HepG2 (cell line): ENCODE data around the gene PDE4C. TPM values are rescaled to one million over a fixed set of nuclear protein-coding genes. Genes with fewer than 3 reads are reported as not detected.

Experiments
- ATAC-seq: fragments of 200-7000 bp; cut with Tn5 transposase; 3 replicates; pipeline ENCODE4 v1.9.1; 2020; ENCODE audit warnings: mild to moderate bottlenecking, moderate library complexity
- BruUV-seq: library from RNA; stranded (reverse); fragments of 400-500 nt; replicated peaks from 2 replicates; lab custom pipeline; 2021; lab: Mats Ljungman, UMichigan
- CTCF ChIA-PET: fragments of 300-600 bp; formaldehyde crosslinking; extraction: SDS; loops from one replicate; lab custom pipeline; 2021; ENCODE audit warnings: low total read pairs, inconsistent platforms, low intra/inter-chr PET ratio; lab: Yijun Ruan, JAX
- POLR2A ChIA-PET: fragments of 350-600 bp; sonication (Branson Sonifier 250); formaldehyde crosslinking; loops from one replicate; lab custom pipeline; 2020; ENCODE audit warnings: antibody characterized with exemption, inconsistent platforms; lab: Yijun Ruan, JAX
- DNase-seq: peaks from one replicate; pipeline ENCODE4 v3.0.0-alpha.2; 2015; ENCODE audit warnings: low spot score
- FAIRE-seq: peaks from 3 replicates; lab custom pipeline; 2011; peaks lifted over from hg19 to GRCh38; lab: Jason Lieb, UNC
- H2AFZ ChIP-seq: one replicate; pipeline ENCODE4 v1.6.1; 2011; ENCODE audit warnings: low read length, inconsistent platforms
- H3K27ac ChIP-seq: fragments of 300-600 bp; 3 replicates; pipeline ENCODE4 v1.8.0; 2011; ENCODE audit warnings: mixed run types, mild to moderate bottlenecking, mixed read lengths, low read length, inconsistent platforms; ENCODE audit not compliant: insufficient read depth; ENCODE audit errors: extremely low read length
- H3K27me3 ChIP-seq, 2 experiments: fragments of 200-600 bp in 1 of 2; 2 replicates in 1 of 2; 3 replicates in 1 of 2; pipeline versions ENCODE4 v1.6.0 to v1.8.0; 2011; ENCODE audit warnings: low read length in 2 of 2, mild to moderate bottlenecking in 2 of 2, moderate library complexity in 2 of 2, inconsistent platforms in 1 of 2; ENCODE audit not compliant: insufficient read depth in 2 of 2, control insufficient read depth in 1 of 2
- H3K36me3 ChIP-seq, 2 experiments: fragments of 200-600 bp in 1 of 2; replicated peaks in 1 of 2; 2 replicates in 1 of 2; 3 replicates in 1 of 2; pipeline versions ENCODE4 v1.5.1 to v1.8.0; 2011; ENCODE audit warnings: low read length in 2 of 2, inconsistent platforms in 1 of 2; ENCODE audit not compliant: insufficient read depth in 2 of 2, control insufficient read depth in 1 of 2
- H3K4me1 ChIP-seq: 2 replicates; pipeline ENCODE4 v1.5.1; 2012; ENCODE audit warnings: low read length, inconsistent platforms; ENCODE audit not compliant: insufficient read depth
- H3K4me2 ChIP-seq: 2 replicates; pipeline ENCODE4 v1.6.0; 2011; ENCODE audit warnings: low read depth, low read length, inconsistent platforms
- H3K4me3 ChIP-seq, 3 experiments: fragments of 200-600 bp in 1 of 3; sonication (generic), shearing (Covaris generic) in 1 of 3; replicated peaks in 1 of 3; 2 replicates each; pipeline ENCODE4 v1.5.1; 2011 to 2016; ENCODE audit warnings: low read length in 3 of 3, inconsistent platforms in 2 of 3, low read depth in 2 of 3, mild to moderate bottlenecking in 2 of 3, control low read depth in 1 of 3, mixed read lengths in 1 of 3; ENCODE audit not compliant: insufficient read depth in 1 of 3
- H3K79me2 ChIP-seq: one replicate; pipeline ENCODE4 v1.6.1; 2011; ENCODE audit warnings: low read length, inconsistent platforms; ENCODE audit not compliant: insufficient read depth
- H3K9ac ChIP-seq: 2 replicates; pipeline ENCODE4 v1.6.0; 2011; ENCODE audit warnings: mild to moderate bottlenecking, low read depth, low read length, inconsistent platforms; ENCODE audit not compliant: insufficient read depth
- H3K9me3 ChIP-seq: 2 replicates; pipeline ENCODE4 v1.5.1; 2012; ENCODE audit warnings: mild to moderate bottlenecking, low read length
- H4K20me1 ChIP-seq: 2 replicates; pipeline ENCODE4 v1.6.0; 2011; ENCODE audit warnings: inconsistent platforms, mild to moderate bottlenecking, low read length, moderate library complexity; ENCODE audit not compliant: insufficient read depth
- DMAP1 ChIP-seq: IDR thresholded peaks from 2 replicates; pipeline ENCODE4 v1.6.1; 2016
- IKZF5 ChIP-seq: IDR thresholded peaks from 2 replicates; pipeline ENCODE4 v1.6.1; 2018; ENCODE audit warnings: missing genetic modification reagents, mild to moderate bottlenecking, missing compliant biosample characterization
- MTERF4 ChIP-seq: sonication (generic); formaldehyde crosslinking; IDR thresholded peaks from 2 replicates; pipeline ENCODE4 v1.8.0; 2023; ENCODE audit warnings: mild to moderate bottlenecking, missing genetic modification reagents
- PRDM15 ChIP-seq: sonication (generic); formaldehyde crosslinking; IDR thresholded peaks from 2 replicates; pipeline ENCODE4 v1.4.0; 2020; ENCODE audit warnings: missing genetic modification reagents
- YEATS4 ChIP-seq: sonication (generic); formaldehyde crosslinking; IDR thresholded peaks from 2 replicates; pipeline ENCODE4 v1.4.0; 2020; ENCODE audit warnings: missing genetic modification reagents, borderline replicate concordance
- ZBED4 ChIP-seq: sonication (generic); formaldehyde crosslinking; IDR thresholded peaks from 2 replicates; pipeline ENCODE4 v1.4.0; 2020; ENCODE audit warnings: missing genetic modification reagents, borderline replicate concordance
- ZFP90 ChIP-seq: sonication (generic); formaldehyde crosslinking; IDR thresholded peaks from 2 replicates; pipeline ENCODE4 v1.8.0; 2022; ENCODE audit warnings: missing genetic modification reagents, mild to moderate bottlenecking, inconsistent platforms, borderline replicate concordance
- ZMYM2 ChIP-seq: sonication (generic); formaldehyde crosslinking; IDR thresholded peaks from 2 replicates; pipeline ENCODE4 v1.8.0; 2022; ENCODE audit warnings: mild to moderate bottlenecking, missing genetic modification reagents
- ZNF572 ChIP-seq: sonication (generic); formaldehyde crosslinking; IDR thresholded peaks from 2 replicates; pipeline ENCODE4 v1.5.1; 2020; ENCODE audit warnings: mild to moderate bottlenecking, missing genetic modification reagents
- ZNF576 ChIP-seq: sonication (generic); formaldehyde crosslinking; IDR thresholded peaks from 2 replicates; pipeline ENCODE4 v1.4.0; 2020; ENCODE audit warnings: mild to moderate bottlenecking, missing genetic modification reagents
- ZNF652 ChIP-seq: IDR thresholded peaks from 2 replicates; pipeline ENCODE4 v1.6.1; 2016; ENCODE audit warnings: low read depth, borderline replicate concordance
- ZNF740 ChIP-seq: sonication (generic); formaldehyde crosslinking; IDR thresholded peaks from 2 replicates; pipeline ENCODE4 v1.4.0; 2020; ENCODE audit warnings: missing genetic modification reagents
- WGBS: methylation state at CpG from one replicate; pipeline ENCODE4 v1.1.6; 2017; ENCODE audit warnings: low lambda C conversion rate; 5-methylcytosine and 5-hydroxymethylcytosine counted together
- in situ Hi-C: cut with HindIII; loops from 2 replicates; pipeline ENCODE4 v1.10.0; 2017; ENCODE audit warnings: low pct_unique_long_range_greater_than_20kb; ENCODE audit not compliant: extremely low pct_ligation_motif_present
- intact Hi-C: fragments of 100-400 bp; cut with micrococcal nuclease; formaldehyde crosslinking; loops from one replicate; pipeline ENCODE4 v1.10.0; 2022; ENCODE audit not compliant: unreplicated experiment
- polyA plus RNA-seq, 8 experiments: library from polyadenylated mRNA; depleted of rRNA in 3 of 8; stranded (reverse) in 7 of 8; unstranded in 1 of 8; fragments of >200 nt; fragmentation: Illumina TruSeq in 4 of 8; extraction: Trizol in 4 of 8; gene quantifications; 2 replicates each; pipeline versions ENCODE4 v1.2.1 to v1.2.3, GENCODE V29; 2011 to 2016; ENCODE audit warnings: low read depth in 4 of 8, missing spikeins in 1 of 8, mixed read lengths in 1 of 8; ENCODE audit not compliant: insufficient read depth in 1 of 8
- total RNA-seq, 5 experiments: library from RNA; depleted of rRNA; stranded (reverse); fragments of >200 nt; fragmentation: Illumina TruSeq; extraction: Trizol; gene quantifications; 2 replicates each; pipeline ENCODE4 v1.2.3, GENCODE V29; 2016; ENCODE audit warnings: low read depth in 1 of 5

The PDE4C gene
- total and polyA plus RNA-seq, 2 of the 13 experiments (the other 11 are each of a cell fraction or from before 2014, with no cell fraction given): 1.4 to 14.0 TPM

- WGBS: 2% methylated on average over 37 of the region's 39 CpGs
- DNase-seq: peak; percentile 63
- ChIA-PET POLR2A (interaction anchor here (0.6 to 1.8 kb wide), 20 partner anchors 9 to 429 kb away, joined by 3 to 16 read pairs (median 5); partner anchors contain the start of genes B3GNT3, GDF15, IQCN and JUND), CTCF (no interaction called here)
- Histone ChIP-seq H3K4me3 (peak overlapping the region; percentile 52 to 80 (median 58)), H4K20me1 (no peaks in the 10 kb centered on the region), H3K79me2 (no peaks in the 10 kb centered on the region), H3K4me2 (peak overlapping the region; percentile 95), H3K4me1 (peaks cover 51% of the 10 kb centered on the region), H3K9ac (peak overlapping the region; percentile 67), H3K27me3 (peaks cover 1 to 11% of the 10 kb centered on the region in 2 experiments; a peak in 2 of 5 replicates), H3K27ac (peak overlapping the region; percentile 65), H2AFZ (peak overlapping the region; percentile 85), H3K36me3 (no peaks in the 10 kb centered on the region), H3K9me3 (no peaks in the 10 kb centered on the region)
- in situ Hi-C loops: no loop called here
- intact Hi-C loops: loop anchor here (1.0 kb wide), 1 partner anchor 20 kb away; the partner anchor contains the start of gene RAB3A
- peak; percentile 35 for ATAC-seq
- no TSS peak for BruUV-seq
- FAIRE-seq: no peak
- no peak; the same call in 1 of the 2 replicates for TF ChIP-seq DMAP1 (CRISPR knock-in tag)
- peak; percentile 98 for TF ChIP-seq PRDM15 (CRISPR knock-in tag)
- TF ChIP-seq ZNF572 (CRISPR knock-in tag): peak; percentile 91
- TF ChIP-seq ZNF740 (CRISPR knock-in tag): peak; percentile 89
- TF ChIP-seq MTERF4 (CRISPR knock-in tag): 0 out of 2 replicates have a peak, but pooled peaks have one; percentile 35
- TF ChIP-seq ZBED4 (CRISPR knock-in tag): peak; percentile 83; the same call in 1 of the 2 replicates
- peak; percentile 80 for TF ChIP-seq ZMYM2
- TF ChIP-seq YEATS4: peak; percentile 67; the same call in 1 of the 2 replicates
- TF ChIP-seq ZNF652 (CRISPR knock-in tag): 0 out of 2 replicates have a peak, but pooled peaks have one; percentile 32
- TF ChIP-seq IKZF5: peak; percentile 56; the same call in 1 of the 2 replicates
- peak; percentile 68; the same call in 1 of the 2 replicates for TF ChIP-seq ZNF576 (CRISPR knock-in tag)
- no peak for TF ChIP-seq ZFP90 (CRISPR knock-in tag)
Observed at GRCh38 chr19:18223860-18224524, 2.2 kb downstream of the PDE4C start.
